SK-N-MC (cell line): ENCODE measurements around the gene ADCYAP1R1.

Source experiments
- DNase-seq: peaks from one replicate; pipeline ENCODE4 v3.0.0-alpha.2; 2011; ENCODE audit warnings: low read depth, low spot score
- H3K27ac ChIP-seq: fragments of 200-600 bp; sonication (generic); 2 replicates; pipeline ENCODE4 v1.5.1; 2016; ENCODE audit warnings: mixed run types
- H3K36me3 ChIP-seq: fragments of 200-600 bp; sonication (generic); 2 replicates; pipeline ENCODE4 v1.6.1; 2017; ENCODE audit warnings: antibody characterized with exemption, low read length, mixed read lengths; ENCODE audit not compliant: insufficient read depth
- H3K4me3 ChIP-seq: fragments of 200-600 bp; sonication (generic); 2 replicates; pipeline ENCODE4 v1.5.1; 2016
- H3K9ac ChIP-seq: fragments of 200-600 bp; sonication (generic); 2 replicates; pipeline ENCODE4 v1.8.0; 2017; ENCODE audit warnings: mixed run types, mixed read lengths; ENCODE audit not compliant: insufficient read length
- H3K9me3 ChIP-seq: fragments of 200-600 bp; sonication (generic); 2 replicates; pipeline ENCODE4 v1.6.1; 2017; ENCODE audit warnings: low read depth, mild to moderate bottlenecking, antibody characterized with exemption, low read length, moderate library complexity, mixed read lengths
- EZH2 ChIP-seq: fragments of 200-600 bp; sonication (generic); IDR thresholded peaks from one replicate; pipeline ENCODE4 v1.6.1; 2017; ENCODE audit warnings: antibody characterized with exemption
- FOXP2 ChIP-seq: optimal IDR thresholded peaks from 2 replicates; pipeline ENCODE3; 2011; ENCODE audit warnings: mild to moderate bottlenecking, moderate library complexity; ENCODE audit not compliant: insufficient read depth; ENCODE audit errors: extremely low read length, control extremely low read depth
- POLR2AphosphoS5 ChIP-seq: IDR thresholded peaks from 2 replicates; pipeline ENCODE4 v1.6.1; 2012; ENCODE audit warnings: mild to moderate bottlenecking, low read depth, low read length, borderline replicate concordance

Gene ADCYAP1R1

GRCh38 chr7:31108097-31108657, 56.1 kb downstream of the ADCYAP1R1 start:
- TF ChIP-seq EZH2 (no peak), FOXP2 (no peak), POLR2AphosphoS5 (no peak)
- Histone ChIP-seq H3K27ac (no peak overlapping the region), H3K36me3 (no peaks in the 10 kb centered on the region), H3K9me3 (no peaks in the 10 kb centered on the region), H3K4me3 (no peak overlapping the region), H3K9ac (no peak overlapping the region)
- DNase-seq: no peak

GRCh38 chr7:31109751-31110150, 57.6 kb downstream of the ADCYAP1R1 start:
- no peak for DNase-seq
- no peaks in the 10 kb centered on the region for H3K36me3 ChIP-seq

GRCh38 chr7:31110331-31111108, 58.4 kb downstream of the ADCYAP1R1 start:
- Histone ChIP-seq H3K9ac (no peak overlapping the region), H3K4me3 (no peak overlapping the region), H3K9me3 (no peaks in the 10 kb centered on the region), H3K36me3 (no peaks in the 10 kb centered on the region), H3K27ac (no peak overlapping the region)
- TF ChIP-seq FOXP2 (no peak), POLR2AphosphoS5 (no peak), EZH2 (no peak)
- no peak for DNase-seq

More at GRCh38 chr7:31109751-31110150, 57.6 kb downstream of the ADCYAP1R1 start:
- H3K27ac ChIP-seq: no peak overlapping the region
- no peak overlapping the region for H3K9ac ChIP-seq
- H3K4me3 ChIP-seq: no peak overlapping the region
- TF ChIP-seq POLR2AphosphoS5 (no peak), EZH2 (no peak), FOXP2 (no peak)
- H3K9me3 ChIP-seq: no peaks in the 10 kb centered on the region

- Histone ChIP-seq H3K9ac (no peak overlapping the region), H3K4me3 (no peak overlapping the region), H3K27ac (no peak overlapping the region), H3K9me3 (no peaks in the 10 kb centered on the region), H3K36me3 (no peaks in the 10 kb centered on the region)
- DNase-seq: no peak
- TF ChIP-seq POLR2AphosphoS5: no peak
- no peak for TF ChIP-seq FOXP2
- TF ChIP-seq EZH2: no peak
These were observed 59.0 kb downstream of the ADCYAP1R1 start for GRCh38 chr7:31111109-31111451.

GRCh38 chr7:31113660-31114059, 61.6 kb downstream of the ADCYAP1R1 start:
- no peak overlapping the region for H3K9ac ChIP-seq
- no peaks in the 10 kb centered on the region for H3K36me3 ChIP-seq
- no peak overlapping the region for H3K4me3 ChIP-seq
- no peak overlapping the region for H3K27ac ChIP-seq
- DNase-seq: no peak
- no peaks in the 10 kb centered on the region for H3K9me3 ChIP-seq
- TF ChIP-seq FOXP2: no peak
- TF ChIP-seq EZH2: no peak
- TF ChIP-seq POLR2AphosphoS5: no peak

GRCh38 chr7:31114593-31115343, 62.7 kb downstream of the ADCYAP1R1 start:
- Histone ChIP-seq H3K36me3 (no peaks in the 10 kb centered on the region), H3K9ac (no peak overlapping the region), H3K27ac (no peak overlapping the region), H3K4me3 (no peak overlapping the region), H3K9me3 (no peaks in the 10 kb centered on the region)
- no peak for DNase-seq
- no peak for TF ChIP-seq POLR2AphosphoS5
- no peak for TF ChIP-seq FOXP2
- no peak for TF ChIP-seq EZH2

- no peak overlapping the region for H3K4me3 ChIP-seq
- H3K27ac ChIP-seq: no peak overlapping the region
- TF ChIP-seq POLR2AphosphoS5: no peak
- TF ChIP-seq FOXP2: no peak
- no peak for TF ChIP-seq EZH2
- no peaks in the 10 kb centered on the region for H3K9me3 ChIP-seq
- H3K36me3 ChIP-seq: no peaks in the 10 kb centered on the region
- no peak for DNase-seq
- H3K9ac ChIP-seq: no peak overlapping the region
These were observed 64.5 kb downstream of the ADCYAP1R1 start for GRCh38 chr7:31116615-31117014.

GRCh38 chr7:31119249-31119648, 67.1 kb downstream of the ADCYAP1R1 start:
- no peak for DNase-seq
- no peak for TF ChIP-seq POLR2AphosphoS5
- no peak for TF ChIP-seq FOXP2
- no peak for TF ChIP-seq EZH2
- no peaks in the 10 kb centered on the region for H3K9me3 ChIP-seq
- no peak overlapping the region for H3K9ac ChIP-seq
- no peaks in the 10 kb centered on the region for H3K36me3 ChIP-seq
- H3K4me3 ChIP-seq: no peak overlapping the region
- H3K27ac ChIP-seq: no peak overlapping the region
